NCI-H748 (cell line): ENCODE results near the gene GSE1.

Experiments used
- DNase-seq: peaks from one replicate; lab custom pipeline; 2025; ENCODE audit not compliant: unreplicated experiment; lab: John Stamatoyannopoulos, UW

Gene GSE1

GRCh38 chr16:85616607-85617321 lies 3.6 kb downstream of the GSE1 start:
- DNase-seq: no peak

DNA sequence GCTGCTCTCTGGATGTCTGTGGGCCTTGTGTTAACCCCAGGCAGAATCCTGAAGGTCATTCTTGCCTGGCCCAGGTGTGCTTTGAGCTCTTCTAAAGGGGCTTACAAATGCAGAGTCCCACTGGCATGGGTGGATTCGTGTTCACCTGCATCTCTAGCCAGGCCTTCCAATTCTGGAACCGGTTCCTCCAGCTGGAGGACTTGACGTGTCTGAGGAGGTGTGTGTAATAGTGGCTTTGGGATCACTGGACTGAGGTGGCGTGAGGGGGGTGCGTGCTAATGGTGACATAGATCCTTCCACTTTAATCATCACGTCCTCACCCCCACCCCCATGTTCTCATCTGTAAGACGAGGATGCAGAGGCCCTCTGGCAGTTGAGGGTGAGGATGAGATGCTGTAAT lies 4.8 kb downstream of the GSE1 start:
- no peak for DNase-seq

- DNase-seq: no peak
These were observed 5.4 kb downstream of the GSE1 start for GRCh38 chr16:85618521-85618920.

DNA sequence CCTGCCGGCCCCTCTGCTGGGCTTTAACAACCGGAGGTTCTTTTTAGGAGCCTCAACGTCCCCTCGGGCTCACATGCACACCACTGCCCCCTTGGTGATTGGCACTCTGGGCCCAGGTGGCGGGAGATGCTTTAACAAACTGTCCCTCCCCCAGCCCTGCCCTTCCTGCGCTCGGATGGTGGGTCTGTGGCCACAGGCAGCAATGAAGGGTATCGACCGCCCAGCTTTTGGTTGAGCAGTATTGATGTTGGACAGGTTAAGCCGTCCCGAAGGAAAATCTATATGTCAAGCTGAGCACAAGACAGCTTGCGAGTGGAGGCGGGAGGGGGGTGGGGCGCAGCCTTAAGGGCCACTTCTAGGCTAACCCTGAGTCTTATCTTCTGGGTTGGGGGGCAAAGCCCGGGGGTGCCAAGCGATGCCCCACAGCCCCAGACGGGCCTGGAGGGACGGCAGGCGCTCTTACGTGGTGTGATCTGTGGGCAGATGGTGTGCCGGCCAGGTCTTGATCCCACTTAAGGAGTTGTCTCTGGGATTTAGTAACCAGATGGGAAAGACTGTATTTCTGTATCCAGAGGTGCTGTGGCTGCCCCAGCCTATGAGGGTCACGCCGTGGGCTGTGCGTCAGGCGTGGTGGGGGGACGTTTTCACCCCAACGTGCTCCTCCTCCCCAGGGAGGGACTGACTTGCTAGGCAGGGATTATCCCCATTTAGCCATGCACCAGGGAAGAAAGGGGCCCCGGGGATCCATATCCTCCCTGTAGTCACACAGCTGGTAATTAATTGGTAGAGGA lies 6.2 kb downstream of the GSE1 start:
- DNase-seq: no peak

DNA sequence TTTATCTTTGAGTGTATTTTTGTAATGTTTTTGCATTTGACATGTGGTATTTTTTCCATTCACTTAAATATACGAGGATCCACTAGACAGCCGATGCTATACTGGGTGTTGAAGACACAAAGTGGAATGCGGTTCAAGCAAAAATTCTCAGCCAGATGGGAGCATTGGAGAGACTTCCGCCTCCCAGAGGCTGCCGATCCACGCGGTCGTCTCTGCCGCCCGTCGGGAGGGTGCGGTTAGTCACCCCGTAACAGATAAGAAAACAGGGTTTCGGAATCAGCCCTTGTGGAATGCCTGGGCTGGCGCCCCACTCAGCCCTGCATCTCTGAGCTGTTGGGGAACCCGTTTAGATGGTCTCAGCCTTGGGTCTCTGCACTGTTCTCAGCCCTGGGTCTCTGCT lies 7.3 kb downstream of the GSE1 start:
- DNase-seq: no peak

- DNase-seq: no peak
These were observed 8.7 kb downstream of the GSE1 start for GRCh38 chr16:85621698-85622428.

GRCh38 chr16:85622683-85623082 lies 9.6 kb downstream of the GSE1 start:
- no peak for DNase-seq

DNA sequence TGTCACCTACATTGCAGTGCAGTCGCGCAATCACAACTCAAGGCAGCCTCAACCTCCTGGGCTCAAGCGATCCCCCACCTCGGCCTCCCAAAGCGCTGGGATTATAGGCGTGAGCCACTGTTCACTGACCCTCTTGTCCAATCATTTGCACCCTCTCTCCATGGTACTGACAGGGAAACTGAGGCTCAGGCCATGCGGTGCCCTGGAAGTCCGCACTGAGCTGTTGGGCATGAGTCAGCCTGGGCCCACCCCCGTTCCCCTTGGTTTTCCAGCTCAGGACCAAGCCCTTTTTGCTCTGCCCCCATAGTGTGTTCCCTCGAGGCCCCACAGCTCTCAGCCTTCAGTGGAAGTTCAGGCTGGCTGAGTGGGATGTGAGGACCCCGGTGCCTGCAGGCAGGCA lies 10.1 kb downstream of the GSE1 start:
- DNase-seq: no peak

DNA sequence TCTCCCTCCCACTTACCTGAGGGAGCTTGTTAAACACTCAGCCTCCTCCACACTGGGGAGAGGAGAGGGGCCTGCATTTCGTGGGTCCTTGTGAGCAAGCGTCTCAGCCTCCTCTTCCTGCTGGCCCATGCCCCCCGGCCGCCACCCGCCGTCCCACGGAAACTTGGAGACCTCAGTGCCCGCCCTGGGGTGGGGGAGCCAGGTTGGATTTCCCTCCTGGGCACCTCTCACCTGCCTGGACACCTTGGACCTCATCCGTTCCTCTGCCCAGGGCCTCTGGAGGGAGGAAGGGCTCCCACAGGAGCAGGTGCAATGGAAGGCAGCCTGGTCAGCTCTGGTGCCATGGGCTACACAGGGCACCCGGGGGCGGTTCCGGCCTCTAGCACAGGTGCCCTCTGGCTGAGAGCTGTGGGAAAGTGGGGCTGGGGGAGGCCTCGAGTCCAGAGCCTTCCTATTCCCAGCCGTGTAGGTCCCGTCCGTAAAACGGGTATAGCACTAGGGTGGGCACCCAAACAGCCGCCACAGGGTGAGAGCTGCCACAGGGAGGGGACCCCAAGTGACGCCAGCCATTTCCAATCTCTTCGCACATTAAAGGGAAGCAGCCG lies 11.0 kb downstream of the GSE1 start:
- no peak for DNase-seq

- no peak for DNase-seq
These were observed 11.5 kb downstream of the GSE1 start for GRCh38 chr16:85624646-85625045.

- peak; percentile 69 for DNase-seq
These were observed 11.9 kb downstream of the GSE1 start for GRCh38 chr16:85625053-85625452.

DNA sequence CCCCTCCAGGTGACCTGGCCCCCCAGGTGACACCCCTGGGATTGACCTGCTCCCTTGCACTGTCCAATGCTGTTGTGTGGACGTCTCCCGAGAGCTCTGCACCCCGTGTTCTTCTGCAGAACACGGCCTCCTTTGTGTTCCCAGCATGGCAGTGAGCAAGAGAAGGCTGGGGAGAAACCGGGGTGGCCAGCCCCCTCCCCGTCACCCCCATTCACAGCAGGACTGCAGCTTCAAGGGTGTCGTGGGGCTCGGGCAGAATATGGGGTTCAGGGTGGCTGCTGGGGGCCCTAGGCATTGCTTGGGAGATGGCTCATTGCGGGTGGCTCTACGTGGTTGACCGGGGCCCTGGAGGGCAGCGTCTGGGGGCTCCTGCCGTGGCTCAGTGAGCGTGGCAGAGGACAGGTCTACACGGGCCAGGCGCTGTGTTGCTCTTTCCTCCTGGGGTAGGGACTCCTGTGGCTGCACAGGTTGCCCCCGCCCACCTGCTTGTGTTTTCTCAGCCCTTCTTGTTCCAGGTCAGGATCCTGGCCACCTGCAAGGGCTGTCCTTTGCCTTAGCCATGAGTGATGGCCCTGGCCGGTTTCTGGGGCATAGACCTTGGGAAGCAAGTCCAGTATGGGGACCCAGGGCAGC lies 12.5 kb downstream of the GSE1 start:
- DNase-seq: peak; percentile 41

DNA sequence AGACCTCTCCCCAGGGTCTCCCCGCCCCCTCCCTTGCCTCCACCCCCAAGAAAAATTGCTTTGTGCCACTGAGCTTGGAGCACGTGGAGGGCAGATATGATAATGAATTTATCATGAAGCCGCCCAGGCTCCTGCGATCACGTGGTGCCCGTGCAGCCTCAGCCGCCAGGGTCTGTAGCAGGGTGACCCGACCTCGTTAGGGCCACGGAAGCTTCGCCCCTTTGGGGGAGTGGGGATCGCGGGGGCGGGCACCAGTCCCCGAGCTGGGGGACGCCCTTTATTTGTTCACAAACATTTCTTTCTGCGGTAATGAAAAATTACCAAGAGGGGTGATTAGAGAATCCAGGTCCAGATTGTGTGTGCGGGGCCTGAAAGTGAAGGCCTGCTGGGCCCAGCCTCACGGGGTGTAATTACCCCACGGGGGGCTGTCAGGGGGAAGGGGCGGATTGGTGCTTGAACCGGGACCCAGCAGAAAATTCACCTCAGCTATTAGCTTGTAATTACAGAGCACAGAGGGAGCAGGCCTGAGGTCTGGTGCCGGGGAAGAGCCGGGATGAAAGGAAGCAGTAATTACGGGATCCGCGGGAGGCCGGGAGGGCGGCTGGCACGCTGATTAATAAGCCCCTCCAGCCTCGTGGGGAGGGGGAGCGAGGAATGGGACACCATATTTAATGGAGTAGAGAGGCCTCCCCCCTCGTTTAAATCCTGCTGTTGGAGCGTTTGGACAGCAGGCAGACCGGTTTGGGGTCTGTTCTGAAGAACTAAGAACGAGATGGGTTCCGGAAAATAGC lies 13.3 kb downstream of the GSE1 start:
- DNase-seq: peak; percentile 96

DNA sequence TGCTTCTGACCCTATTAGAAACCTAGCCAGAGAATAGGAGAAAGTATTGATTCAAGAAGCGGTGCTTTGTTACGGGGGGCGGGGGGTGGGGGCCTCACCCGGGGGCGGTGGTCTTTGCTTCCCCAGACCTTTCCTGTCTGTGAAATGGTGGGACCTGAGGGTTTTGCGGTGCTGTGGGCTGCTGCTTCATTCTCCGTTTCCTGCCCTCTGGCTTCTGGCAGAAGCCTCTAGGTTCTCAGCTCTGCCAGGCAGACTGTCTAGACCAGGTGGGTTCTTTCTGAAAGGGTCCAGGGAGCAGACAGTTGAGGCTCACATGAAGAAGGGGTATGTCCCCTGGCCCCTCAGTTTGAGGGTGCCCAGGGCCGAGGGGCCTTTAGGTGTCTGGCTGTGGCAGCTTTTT lies 14.0 kb downstream of the GSE1 start:
- DNase-seq: no peak

DNA sequence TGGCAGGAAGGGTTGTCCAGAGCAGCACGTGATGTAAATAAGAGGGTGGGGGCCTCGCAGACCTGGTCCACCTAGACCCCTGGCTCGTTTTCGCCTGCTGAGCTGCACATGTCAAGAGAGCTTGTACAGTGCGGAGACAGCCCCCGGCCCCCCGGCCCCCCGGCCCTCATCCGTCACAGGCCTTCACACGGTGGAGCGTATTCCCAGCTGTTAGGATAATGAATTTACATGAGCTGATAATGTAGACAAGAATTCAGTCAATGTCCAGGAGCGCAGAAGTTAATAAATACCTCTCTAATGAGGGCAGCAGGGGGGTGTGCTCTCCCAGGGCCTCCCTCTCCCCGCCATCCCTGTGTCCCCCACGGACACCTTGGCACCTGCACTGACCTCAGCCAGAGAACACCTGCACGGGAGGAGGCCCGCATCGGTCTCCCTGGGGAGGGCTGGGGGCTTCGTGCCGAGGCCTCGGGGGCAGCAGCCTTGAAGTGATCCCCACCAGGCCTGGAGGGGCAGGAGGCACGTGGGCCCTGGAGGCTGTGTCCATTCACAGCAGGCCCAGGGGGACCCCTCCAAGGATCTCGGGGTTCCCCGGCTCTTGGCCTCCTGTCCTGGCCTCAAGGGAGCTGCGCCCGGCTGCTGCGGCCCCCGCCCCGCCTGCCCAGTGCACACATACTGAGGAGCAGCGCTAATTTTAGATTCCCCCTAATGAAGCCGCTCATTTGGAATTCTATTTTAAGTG lies 14.6 kb downstream of the GSE1 start:
- no peak for DNase-seq

DNA sequence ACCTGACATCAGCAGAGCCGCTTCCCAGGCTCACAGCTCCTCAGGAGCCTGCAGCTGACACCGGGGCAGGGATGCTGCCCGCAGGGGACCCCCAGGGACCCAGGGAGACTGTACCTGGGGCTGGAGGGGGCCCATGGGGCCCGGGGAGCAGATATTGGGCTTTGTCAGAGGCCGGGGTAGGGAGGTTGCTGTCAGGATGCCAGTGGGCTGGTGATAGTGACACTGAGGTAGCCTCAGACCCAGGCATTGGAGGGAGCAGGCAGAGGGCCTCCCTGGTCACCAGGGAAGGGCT lies 15.1 kb downstream of the GSE1 start:
- no peak for DNase-seq

GRCh38 chr16:85628645-85629044 lies 15.5 kb downstream of the GSE1 start:
- DNase-seq: no peak

DNA sequence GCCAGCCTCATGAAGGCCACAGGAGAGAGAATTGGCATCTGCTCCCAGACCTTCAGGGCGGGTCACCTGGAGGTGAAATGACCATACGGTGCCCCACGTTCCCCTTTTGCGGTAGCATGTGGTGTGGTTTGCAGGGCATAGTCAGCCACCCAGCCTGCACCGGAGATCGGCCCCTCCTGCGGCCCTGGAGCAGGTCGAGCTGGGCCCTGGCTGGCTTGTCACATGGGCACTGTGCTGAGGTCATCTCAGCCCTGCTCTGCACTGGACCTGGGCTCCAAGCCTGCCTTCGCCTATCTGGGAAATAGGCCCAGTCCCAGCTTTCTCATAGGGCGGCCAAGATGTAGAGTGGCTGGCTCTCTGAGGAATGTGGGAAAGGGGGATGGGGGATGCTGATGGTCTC lies 16.2 kb downstream of the GSE1 start:
- no peak for DNase-seq

- no peak for DNase-seq
These were observed 16.7 kb downstream of the GSE1 start for GRCh38 chr16:85629853-85630252.

DNA sequence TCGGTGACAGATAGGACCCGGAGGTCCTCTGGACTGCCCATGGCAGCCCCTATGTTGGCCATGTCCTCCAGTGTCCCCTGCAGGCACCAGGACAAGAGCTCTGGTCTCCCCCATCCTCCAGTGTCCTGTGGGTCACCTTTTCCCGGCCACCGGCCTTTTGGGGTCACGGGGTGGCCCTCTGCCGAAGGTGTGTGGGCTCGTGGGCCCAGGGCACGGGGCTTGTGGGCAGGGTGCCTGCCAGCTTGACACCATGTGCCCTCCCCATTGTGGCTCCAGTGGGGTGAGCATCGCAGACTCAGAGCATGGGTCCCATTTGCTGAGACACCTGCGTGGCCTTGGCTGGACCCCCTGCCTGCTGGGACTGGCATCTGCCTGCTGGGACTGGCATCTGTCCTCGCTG lies 18.1 kb downstream of the GSE1 start:
- DNase-seq: no peak
